ENCODE measurements around the gene C9orf72.
"Not testable (repeated sequence)": the region's sequence is repeated elsewhere in the genome, so short reads cannot be mapped to it uniquely, and the experiment has no call there.

The C9orf72 gene

GRCh38 chr9:27511771-27512170 is 61.5 kb downstream of the C9orf72 start:
- DNase-seq (ENCODE audit: low read depth in 2 of 2): no peak
- TF ChIP-seq CTCF (IDR thresholded peaks at IDR 0.05; ENCODE audit: low read depth, low read length): no peak

GRCh38 chr9:27510780-27511179 is 62.5 kb downstream of the C9orf72 start:
- no peak overlapping the region for H3K4me3 ChIP-seq (replicated peaks in 1 of 2; ENCODE audit: low read depth in 2 of 2, low read length in 2 of 2)
- TF ChIP-seq CTCF (IDR thresholded peaks at IDR 0.05; ENCODE audit: low read depth, low read length): no peak
- DNase-seq (ENCODE audit: low read depth in 2 of 2): no peak

More at GRCh38 chr9:27511771-27512170, 61.5 kb downstream of the C9orf72 start:
- H3K4me3 ChIP-seq (replicated peaks in 1 of 2; ENCODE audit: low read depth in 2 of 2, low read length in 2 of 2): no peak overlapping the region

DNA sequence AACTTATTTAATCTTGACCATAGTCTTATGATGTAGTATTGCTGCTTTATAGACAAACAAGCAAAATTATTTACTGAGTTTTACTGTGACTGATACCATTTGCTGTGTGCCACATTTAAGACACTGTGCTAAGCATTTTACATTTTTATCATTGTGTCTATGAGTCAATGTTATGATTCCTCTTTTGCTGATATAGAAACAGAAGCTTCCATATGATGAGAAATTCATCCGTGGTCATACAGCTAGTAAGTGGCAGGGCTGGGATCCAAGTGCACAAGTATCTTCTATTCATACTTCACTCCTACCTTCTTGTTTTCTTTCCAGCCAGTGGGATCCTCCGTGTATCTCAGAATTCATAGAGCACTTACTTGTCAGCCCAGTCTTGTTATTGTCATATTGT is 66.3 kb downstream of the C9orf72 start:
- H3K4me3 ChIP-seq (replicated peaks in 1 of 2; ENCODE audit: low read depth in 2 of 2, low read length in 2 of 2): no peak overlapping the region
- TF ChIP-seq CTCF (IDR thresholded peaks at IDR 0.05; ENCODE audit: low read depth, low read length): no peak
- no peak for DNase-seq (ENCODE audit: low read depth in 2 of 2)

DNA sequence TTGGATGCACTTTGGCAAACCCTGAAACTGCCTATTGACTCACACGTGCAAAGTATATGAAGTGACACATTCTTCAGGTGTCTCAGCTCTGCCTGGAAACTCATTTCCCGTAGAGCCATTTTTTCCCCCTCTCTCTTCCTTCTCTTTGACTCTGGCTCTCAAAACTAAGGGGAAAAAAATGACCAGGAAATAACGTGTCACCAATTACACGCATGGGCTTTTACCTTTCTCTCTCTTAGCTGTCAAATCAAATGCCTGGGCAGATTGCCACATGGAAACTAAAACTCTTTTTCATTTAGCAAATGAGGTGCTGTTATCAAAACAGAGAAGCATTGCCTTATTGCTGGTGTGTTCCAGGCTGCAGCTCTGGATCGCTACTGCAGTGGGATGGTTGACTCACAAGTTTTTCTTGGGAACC is 67.5 kb downstream of the C9orf72 start:
- no peak for DNase-seq (ENCODE audit: low read depth in 2 of 2)
- no peak for TF ChIP-seq CTCF (IDR thresholded peaks at IDR 0.05; ENCODE audit: low read depth, low read length)
- H3K4me3 ChIP-seq (replicated peaks in 1 of 2; ENCODE audit: low read depth in 2 of 2, low read length in 2 of 2): no peak overlapping the region

DNA sequence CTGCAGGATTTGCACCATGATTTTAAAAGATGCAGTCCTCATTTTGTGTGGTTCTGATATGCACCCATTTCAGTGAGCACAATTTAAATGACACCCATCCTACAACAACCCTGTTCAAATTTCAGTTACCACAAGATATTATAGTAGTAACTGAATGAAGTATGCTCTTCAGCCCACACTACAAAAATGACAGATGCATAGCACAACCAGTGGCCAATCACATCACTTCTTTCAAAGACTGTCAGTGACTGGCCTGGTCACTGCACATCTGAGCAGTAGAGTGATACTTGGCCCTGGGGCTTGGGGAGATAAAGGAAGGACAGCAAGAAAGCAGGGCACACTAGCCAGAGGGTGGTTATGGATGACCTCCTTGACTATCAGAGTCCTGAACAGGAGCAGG is 69.0 kb downstream of the C9orf72 start:
- DNase-seq (ENCODE audit: low read depth in 2 of 2): no peak
- TF ChIP-seq CTCF (IDR thresholded peaks at IDR 0.05; ENCODE audit: low read depth, low read length): no peak

GRCh38 chr9:27503623-27504022 is 69.7 kb downstream of the C9orf72 start:
- no peak overlapping the region for H3K4me3 ChIP-seq (replicated peaks in 1 of 2; ENCODE audit: low read depth in 2 of 2, low read length in 2 of 2)
- DNase-seq (ENCODE audit: low read depth in 2 of 2): no peak
- TF ChIP-seq CTCF (IDR thresholded peaks at IDR 0.05; ENCODE audit: low read depth, low read length): no peak

More for the DNA sequence above, 69.0 kb downstream of the C9orf72 start:
- no peak overlapping the region for H3K4me3 ChIP-seq (replicated peaks in 1 of 2; ENCODE audit: low read depth in 2 of 2, low read length in 2 of 2)

- not testable (repeated sequence) for DNase-seq (ENCODE audit: low read depth in 2 of 2); H3K4me3 ChIP-seq (replicated peaks in 1 of 2; ENCODE audit: low read depth in 2 of 2, low read length in 2 of 2)
Measured at GRCh38 chr9:27500902-27501301, 72.4 kb downstream of the C9orf72 start.

All from cardiac fibroblast (primary cell).